Measurements from ENCODE around the gene PTCD1.
A peak's percentile ranks its signal among the peaks of the same experiment; 100 is the strongest.
"Not testable (repeated sequence)": the region's sequence is repeated elsewhere in the genome, so short reads cannot be mapped to it uniquely, and the experiment has no call there.

The PTCD1 gene

GRCh38 chr7:99437946-99438572 lies 539 bp downstream of the PTCD1 start:
- TF ChIP-seq, protein P1, sequence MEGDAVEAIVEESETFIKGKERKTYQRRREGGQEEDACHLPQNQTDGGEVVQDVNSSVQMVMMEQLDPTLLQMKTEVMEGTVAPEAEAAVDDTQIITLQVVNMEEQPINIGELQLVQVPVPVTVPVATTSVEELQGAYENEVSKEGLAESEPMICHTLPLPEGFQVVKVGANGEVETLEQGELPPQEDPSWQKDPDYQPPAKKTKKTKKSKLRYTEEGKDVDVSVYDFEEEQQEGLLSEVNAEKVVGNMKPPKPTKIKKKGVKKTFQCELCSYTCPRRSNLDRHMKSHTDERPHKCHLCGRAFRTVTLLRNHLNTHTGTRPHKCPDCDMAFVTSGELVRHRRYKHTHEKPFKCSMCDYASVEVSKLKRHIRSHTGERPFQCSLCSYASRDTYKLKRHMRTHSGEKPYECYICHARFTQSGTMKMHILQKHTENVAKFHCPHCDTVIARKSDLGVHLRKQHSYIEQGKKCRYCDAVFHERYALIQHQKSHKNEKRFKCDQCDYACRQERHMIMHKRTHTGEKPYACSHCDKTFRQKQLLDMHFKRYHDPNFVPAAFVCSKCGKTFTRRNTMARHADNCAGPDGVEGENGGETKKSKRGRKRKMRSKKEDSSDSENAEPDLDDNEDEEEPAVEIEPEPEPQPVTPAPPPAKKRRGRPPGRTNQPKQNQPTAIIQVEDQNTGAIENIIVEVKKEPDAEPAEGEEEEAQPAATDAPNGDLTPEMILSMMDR (IDR thresholded peaks at IDR 0.05; ENCODE audit: low read depth, low read length, missing control alignments), result no peak
- DNase-seq (ENCODE audit: extremely low read depth, low read depth), result no peak
- H3K4me3 ChIP-seq (replicated peaks; ENCODE audit: low read depth, low read length), result peak overlapping the region; percentile 91

DNA sequence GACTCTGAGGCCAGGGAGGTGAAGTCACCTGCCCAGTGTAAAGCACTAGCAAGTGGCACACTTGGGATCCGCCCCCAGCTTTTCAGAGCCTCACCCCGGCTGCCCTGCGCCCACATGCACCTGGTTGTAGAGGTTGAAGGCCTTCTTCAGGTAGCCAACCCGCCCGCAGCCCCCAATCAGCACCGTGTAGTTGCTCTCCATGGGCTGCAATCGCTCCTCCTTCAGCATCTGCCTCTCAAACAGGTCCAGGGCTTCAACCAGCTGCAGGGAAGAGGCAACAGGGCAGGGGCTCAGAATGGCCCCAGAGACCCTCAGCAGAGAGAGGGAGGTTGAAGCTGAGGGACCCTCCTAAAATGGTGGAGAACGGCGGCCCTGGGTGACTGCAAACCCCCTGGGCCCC lies 5.4 kb downstream of the PTCD1 start:
- no peak for DNase-seq (ENCODE audit: extremely low read depth, low read depth)
- H3K4me3 ChIP-seq (replicated peaks; ENCODE audit: low read depth, low read length), result no peak overlapping the region
- TF ChIP-seq, protein P1 (IDR thresholded peaks at IDR 0.05; ENCODE audit: low read depth, low read length, missing control alignments), result no peak

- DNase-seq (ENCODE audit: extremely low read depth, low read depth); H3K4me3 ChIP-seq (replicated peaks; ENCODE audit: low read depth, low read length): not testable (repeated sequence)
Measured at GRCh38 chr7:99431756-99432540, 6.7 kb downstream of the PTCD1 start.

- TF ChIP-seq, protein P1 (IDR thresholded peaks at IDR 0.05; ENCODE audit: low read depth, low read length, missing control alignments), result no peak
- no peak overlapping the region for H3K4me3 ChIP-seq (replicated peaks; ENCODE audit: low read depth, low read length)
- no peak for DNase-seq (ENCODE audit: extremely low read depth, low read depth)
Measured at GRCh38 chr7:99429756-99430155, 8.8 kb downstream of the PTCD1 start.

DNA sequence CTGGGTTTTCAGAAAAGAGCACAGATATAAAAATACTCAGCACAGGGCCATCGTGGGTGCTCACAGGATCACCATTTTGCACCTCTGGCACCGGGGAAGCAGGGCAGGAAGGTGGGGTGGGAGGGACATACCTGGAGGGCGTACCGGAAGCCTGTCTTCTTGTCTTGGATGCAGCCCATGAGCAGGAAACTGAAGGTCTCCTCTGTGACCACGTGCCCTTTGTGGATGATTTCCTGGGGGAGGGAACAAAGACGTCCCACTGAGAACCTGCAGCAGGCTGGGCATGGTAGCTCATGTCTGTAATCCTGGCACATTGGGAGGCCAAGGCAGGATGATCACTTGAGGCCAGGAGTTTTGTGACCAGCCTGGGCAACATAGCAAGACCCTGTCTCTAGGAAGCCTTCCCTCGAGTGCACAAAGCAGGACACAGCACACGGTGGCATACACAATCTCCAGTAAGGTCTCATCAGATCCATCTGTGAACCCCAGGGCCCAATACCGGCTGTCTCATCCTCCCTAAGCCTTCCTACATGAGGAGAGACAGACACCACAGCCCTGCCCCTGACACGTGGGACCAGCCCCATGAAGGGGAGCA lies 9.5 kb downstream of the PTCD1 start:
- no peak overlapping the region for H3K4me3 ChIP-seq (replicated peaks; ENCODE audit: low read depth, low read length)
- no peak for DNase-seq (ENCODE audit: extremely low read depth, low read depth)
- TF ChIP-seq, protein P1 (IDR thresholded peaks at IDR 0.05; ENCODE audit: low read depth, low read length, missing control alignments), result no peak

DNA sequence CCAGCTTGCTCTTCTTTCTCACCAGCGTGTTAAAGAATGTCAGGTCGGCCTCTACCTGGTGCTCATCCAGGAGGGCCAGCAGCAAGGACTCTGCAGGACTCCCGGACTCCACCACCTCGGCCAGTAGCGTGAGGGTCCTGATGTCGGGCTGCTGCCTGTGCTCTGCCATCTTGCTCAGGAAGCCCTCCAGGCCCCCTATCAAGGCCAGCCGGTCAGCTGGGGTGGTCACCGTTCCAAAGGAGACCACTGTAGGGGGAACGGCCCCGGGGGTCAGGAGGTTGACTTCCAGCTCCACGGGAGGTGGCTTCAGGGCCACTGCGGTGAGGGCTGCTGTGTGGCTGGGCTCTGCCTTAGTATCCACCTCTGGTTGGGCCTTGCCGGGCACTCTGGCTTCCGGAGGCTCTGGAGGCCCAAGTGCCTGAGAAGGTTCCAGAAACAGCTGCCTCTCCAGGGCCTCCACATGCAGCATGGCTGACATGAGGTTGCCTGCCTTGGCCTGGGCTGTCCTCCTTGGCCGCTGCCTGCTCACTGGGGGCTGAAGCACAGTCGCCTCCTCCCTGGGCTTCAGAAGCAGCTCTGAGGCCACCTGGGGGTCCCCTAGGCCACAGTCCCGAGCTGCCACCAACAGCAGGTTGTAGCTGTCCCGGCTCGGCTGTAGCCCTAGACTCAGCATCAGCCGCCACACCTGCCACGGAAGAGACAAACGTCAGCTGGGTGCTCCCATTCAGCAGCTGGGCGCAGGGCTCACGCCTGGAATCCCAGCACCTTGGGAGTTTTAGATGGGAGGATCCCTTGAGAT lies 13.5 kb downstream of the PTCD1 start:
- DNase-seq (ENCODE audit: extremely low read depth, low read depth), result no peak
- TF ChIP-seq, protein P1 (IDR thresholded peaks at IDR 0.05; ENCODE audit: low read depth, low read length, missing control alignments), result no peak
- H3K4me3 ChIP-seq (replicated peaks; ENCODE audit: low read depth, low read length), result no peak overlapping the region

Measured in HFF-Myc (cell line).